BE2C (cell line): ENCODE data around the gene EIF4EBP2.

Experiments
- DNase-seq: peaks from one replicate; pipeline ENCODE4 v3.0.0-alpha.2; 2020
- H3K27me3 ChIP-seq: fragments of 250-450 bp; sonication (Bioruptor Pico); 2 replicates; pipeline ENCODE4 v1.5.1; 2020; ENCODE audit warnings: mild to moderate bottlenecking
- H3K36me3 ChIP-seq: fragments of 250-450 bp; sonication (Bioruptor Pico); 2 replicates; pipeline ENCODE4 v1.5.1; 2020; ENCODE audit warnings: mild to moderate bottlenecking
- H3K4me1 ChIP-seq: fragments of 250-450 bp; sonication (Bioruptor Pico); 2 replicates; pipeline ENCODE4 v1.5.1; 2020
- H3K4me3 ChIP-seq: 2 replicates; pipeline ENCODE4 v1.5.1; 2011; ENCODE audit warnings: low read depth, low read length
- H3K9me3 ChIP-seq: fragments of 250-450 bp; sonication (Bioruptor Pico); 2 replicates; pipeline ENCODE4 v1.5.1; 2020
- TF ChIP-seq, protein P1 (sequence below): IDR thresholded peaks from 2 replicates; pipeline ENCODE4 v1.5.1; 2012; ENCODE audit warnings: mild to moderate bottlenecking, low read depth, low read length

The EIF4EBP2 gene

DNA sequence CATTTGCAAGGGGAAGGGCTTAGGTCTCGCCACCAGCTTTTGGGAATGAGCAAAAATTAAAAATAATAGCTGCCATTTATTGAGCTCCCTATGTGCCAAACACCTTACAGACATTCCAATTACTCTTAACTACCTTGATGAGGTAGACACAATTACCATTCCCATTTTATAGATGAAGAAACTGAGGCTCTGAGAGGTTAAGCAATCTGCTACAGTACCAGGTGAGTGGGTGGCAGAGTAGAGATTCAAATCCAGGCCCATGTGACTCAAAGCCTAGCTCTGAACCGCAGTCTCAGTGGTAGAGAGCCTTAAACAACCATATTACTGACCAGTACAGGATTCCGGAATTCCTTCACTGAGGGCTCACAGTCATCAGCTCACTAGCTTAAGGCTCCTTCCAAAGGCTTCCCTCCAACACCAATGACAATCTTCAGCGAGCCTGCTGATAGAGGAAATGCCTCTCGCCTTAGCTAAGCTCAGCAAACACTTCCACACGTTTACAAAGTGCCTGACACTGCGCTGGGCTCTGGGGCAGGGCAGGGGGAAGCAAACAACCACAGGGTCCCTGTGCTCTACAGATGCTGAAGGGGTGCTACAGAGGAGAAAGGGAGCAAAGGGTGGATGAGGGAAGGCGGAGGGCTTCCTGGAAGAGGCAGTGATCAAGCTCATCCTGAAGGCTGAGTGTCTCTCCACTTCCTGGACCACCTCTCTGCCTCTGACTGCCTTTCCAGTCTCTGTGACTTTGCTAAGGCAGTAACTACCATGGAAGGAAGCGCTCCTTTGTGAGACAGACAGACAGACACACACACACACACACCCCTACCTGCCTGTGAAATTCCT is 28.9 kb upstream of the EIF4EBP2 start:
- Histone ChIP-seq H3K4me3 (no peak overlapping the region), H3K27me3 (no peaks in the 10 kb centered on the region), H3K9me3 (peaks cover 8% of the 10 kb centered on the region), H3K36me3 (peaks cover 2% of the 10 kb centered on the region; the same call in 1 of the 2 replicates), H3K4me1 (no peaks in the 10 kb centered on the region)
- TF ChIP-seq, protein P1, sequence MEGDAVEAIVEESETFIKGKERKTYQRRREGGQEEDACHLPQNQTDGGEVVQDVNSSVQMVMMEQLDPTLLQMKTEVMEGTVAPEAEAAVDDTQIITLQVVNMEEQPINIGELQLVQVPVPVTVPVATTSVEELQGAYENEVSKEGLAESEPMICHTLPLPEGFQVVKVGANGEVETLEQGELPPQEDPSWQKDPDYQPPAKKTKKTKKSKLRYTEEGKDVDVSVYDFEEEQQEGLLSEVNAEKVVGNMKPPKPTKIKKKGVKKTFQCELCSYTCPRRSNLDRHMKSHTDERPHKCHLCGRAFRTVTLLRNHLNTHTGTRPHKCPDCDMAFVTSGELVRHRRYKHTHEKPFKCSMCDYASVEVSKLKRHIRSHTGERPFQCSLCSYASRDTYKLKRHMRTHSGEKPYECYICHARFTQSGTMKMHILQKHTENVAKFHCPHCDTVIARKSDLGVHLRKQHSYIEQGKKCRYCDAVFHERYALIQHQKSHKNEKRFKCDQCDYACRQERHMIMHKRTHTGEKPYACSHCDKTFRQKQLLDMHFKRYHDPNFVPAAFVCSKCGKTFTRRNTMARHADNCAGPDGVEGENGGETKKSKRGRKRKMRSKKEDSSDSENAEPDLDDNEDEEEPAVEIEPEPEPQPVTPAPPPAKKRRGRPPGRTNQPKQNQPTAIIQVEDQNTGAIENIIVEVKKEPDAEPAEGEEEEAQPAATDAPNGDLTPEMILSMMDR: no peak
- DNase-seq: no peak

DNA sequence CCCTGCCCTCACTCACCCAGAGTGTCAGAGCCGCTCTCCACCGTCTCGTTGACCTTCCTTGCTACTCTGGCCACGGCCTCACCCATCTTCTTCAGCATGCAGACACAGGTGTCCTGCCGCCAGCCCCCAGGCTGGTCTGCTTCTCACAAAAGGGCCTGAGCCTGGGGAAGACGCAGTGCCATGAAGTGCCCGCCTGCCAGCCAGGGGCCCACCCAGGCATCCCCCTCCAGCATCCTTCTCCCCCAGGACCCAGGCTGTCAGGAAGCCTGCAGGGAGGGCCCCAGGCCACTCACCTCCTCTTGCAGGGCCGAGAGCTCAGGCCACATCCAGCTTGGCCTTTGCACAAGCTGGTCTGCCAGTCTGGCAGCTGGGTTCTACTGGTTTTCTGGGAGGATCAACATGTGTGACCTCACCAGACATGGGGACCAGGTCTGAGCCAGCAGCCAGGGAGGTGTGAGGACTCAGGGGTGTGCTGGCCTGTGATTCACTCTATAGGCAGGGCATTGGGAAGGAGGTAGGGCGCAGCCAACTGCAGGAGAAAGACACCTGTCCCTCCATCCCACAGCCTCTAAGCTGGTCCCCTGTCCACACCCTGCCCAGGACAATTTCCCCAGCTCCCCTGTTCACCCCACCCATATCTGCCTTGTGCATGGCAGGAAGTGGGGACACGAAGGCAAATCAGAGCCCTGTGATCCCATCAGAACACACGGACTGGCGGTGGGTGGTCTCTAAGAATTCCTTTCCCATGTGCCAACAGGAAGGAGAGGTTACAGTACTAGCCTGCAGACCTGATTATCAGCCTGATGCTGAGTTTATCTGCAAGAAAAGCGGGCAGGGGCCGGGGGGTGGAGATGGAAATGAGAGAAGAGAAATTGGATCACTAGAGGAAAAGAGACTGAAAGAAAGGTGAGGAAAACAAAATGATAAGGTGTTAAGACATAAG is 27.2 kb upstream of the EIF4EBP2 start:
- Histone ChIP-seq H3K4me1 (no peaks in the 10 kb centered on the region), H3K27me3 (no peaks in the 10 kb centered on the region), H3K36me3 (peaks cover 2% of the 10 kb centered on the region; the same call in 1 of the 2 replicates), H3K9me3 (peaks cover 8% of the 10 kb centered on the region), H3K4me3 (no peak overlapping the region)
- no peak for DNase-seq
- TF ChIP-seq, protein P1: no peak

DNA sequence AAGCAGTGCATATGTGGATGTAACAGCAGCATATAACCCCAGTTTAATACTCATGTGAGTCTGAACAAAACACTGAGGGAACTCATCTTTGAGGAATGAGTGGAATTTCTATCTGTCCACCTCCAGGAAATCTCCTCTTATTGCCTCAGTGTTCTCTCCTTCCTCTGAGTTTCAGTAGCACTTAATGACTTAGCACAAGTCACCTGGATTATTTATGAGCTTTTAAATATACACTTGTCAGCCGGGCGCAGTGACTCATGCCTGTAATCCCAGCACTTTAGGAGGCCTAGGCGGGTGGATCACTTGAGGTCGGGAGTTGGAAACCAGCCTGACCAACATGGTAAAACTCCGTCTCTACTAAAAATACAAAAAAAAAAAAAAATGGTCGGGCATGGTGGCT is 25.8 kb upstream of the EIF4EBP2 start:
- Histone ChIP-seq H3K4me3 (no peak overlapping the region), H3K4me1 (no peaks in the 10 kb centered on the region), H3K36me3 (peaks cover 2% of the 10 kb centered on the region; the same call in 1 of the 2 replicates), H3K27me3 (no peaks in the 10 kb centered on the region), H3K9me3 (peaks cover 8% of the 10 kb centered on the region)
- TF ChIP-seq, protein P1: no peak
- DNase-seq: no peak

DNA sequence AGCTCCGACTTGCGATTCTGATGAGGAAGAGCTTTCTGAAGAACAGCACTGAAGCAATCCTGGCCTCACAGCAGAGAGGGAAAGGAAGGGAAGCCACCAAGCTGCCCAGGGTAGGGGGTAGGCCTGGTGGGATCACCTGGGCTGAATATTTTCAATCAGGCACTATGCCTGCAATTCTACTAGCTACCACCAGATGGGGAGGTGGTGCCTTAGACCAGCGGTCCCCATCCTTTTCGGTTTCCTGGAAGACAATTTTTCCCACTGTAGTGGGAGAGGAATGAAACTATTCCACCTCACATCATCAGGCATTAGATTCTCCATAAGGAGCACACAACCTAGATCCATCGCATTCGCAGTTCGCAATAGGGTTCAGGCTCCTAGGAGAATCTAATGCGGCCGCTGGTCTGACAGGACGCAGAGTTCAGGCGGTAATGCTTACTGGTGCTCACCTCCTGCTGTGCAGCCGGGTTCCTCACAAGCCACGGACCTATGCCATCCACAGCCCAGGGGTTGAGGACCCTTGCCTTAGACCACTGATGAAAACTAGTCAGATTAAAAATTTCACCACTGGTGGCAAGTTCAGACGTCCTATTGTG is 24.3 kb upstream of the EIF4EBP2 start:
- no peaks in the 10 kb centered on the region for H3K4me1 ChIP-seq
- no peaks in the 10 kb centered on the region for H3K27me3 ChIP-seq
- peaks cover 2% of the 10 kb centered on the region; the same call in 1 of the 2 replicates for H3K36me3 ChIP-seq
- TF ChIP-seq, protein P1: peak; percentile 82
- DNase-seq: no peak
- H3K9me3 ChIP-seq: peaks cover 8% of the 10 kb centered on the region
- H3K4me3 ChIP-seq: no peak overlapping the region

DNA sequence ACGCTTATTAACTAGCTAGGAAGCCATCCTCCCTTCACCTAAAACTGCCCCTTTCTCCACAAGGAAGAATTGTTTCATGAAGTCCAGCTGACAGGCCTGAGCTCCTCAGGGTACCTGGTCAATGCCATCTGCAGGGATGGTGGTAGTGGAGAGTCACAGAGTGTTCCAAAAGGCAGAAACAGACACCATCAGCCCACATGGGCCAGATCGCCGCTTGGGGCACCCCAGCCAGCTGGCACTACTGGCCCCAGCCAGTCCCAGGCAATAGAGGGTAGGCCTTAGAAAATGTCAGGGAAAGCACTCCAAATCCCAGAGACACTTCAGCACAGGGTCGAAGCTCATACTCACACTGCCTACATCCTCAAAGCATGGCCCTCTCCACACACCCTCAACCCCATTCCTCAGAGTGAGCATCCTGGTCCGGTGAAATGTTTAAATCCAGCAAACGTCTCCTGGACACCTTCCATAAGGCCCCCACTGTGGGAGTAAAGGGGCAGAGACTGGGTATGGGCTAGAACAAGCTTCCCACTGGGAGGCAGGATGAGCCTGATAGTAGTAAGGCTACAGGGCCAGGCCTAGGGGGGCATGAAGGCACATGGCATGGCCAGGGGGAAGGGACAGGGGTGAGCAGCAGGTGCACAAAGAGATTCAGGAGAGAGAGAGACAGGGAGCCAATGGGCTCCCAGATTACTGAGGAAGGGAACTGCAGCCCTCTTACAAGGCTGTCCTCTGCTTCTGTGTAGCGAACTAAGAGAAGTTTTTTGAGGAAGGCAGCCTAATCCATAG is 23.4 kb upstream of the EIF4EBP2 start:
- Histone ChIP-seq H3K9me3 (peaks cover 8% of the 10 kb centered on the region), H3K36me3 (no peaks in the 10 kb centered on the region), H3K4me3 (no peak overlapping the region), H3K27me3 (no peaks in the 10 kb centered on the region), H3K4me1 (no peaks in the 10 kb centered on the region)
- DNase-seq: no peak
- TF ChIP-seq, protein P1: no peak
